GM21367 (cell line): ENCODE measurements around the gene ADGRD2.

Experiments
- ATAC-seq: cut with Tn5 transposase; IDR thresholded peaks from one replicate; pipeline ENCODE4 v1.9.1; 2021; ENCODE audit not compliant: unreplicated experiment

ADGRD2 gene

GRCh38 chr9:124436320-124436719, 13.9 kb upstream of the ADGRD2 start:
- no peak for ATAC-seq

- ATAC-seq, result no peak
These were observed 13.2 kb upstream of the ADGRD2 start for GRCh38 chr9:124437086-124437485.

- no peak for ATAC-seq
These were observed 12.2 kb upstream of the ADGRD2 start for GRCh38 chr9:124438091-124438490.

- ATAC-seq, result no peak
These were observed 11.2 kb upstream of the ADGRD2 start for GRCh38 chr9:124439086-124439485.

- no peak for ATAC-seq
These were observed 10.5 kb upstream of the ADGRD2 start for GRCh38 chr9:124439686-124440243.

- ATAC-seq, result no peak
These were observed 9.5 kb upstream of the ADGRD2 start for GRCh38 chr9:124440786-124441185.

GRCh38 chr9:124441291-124441690, 9.0 kb upstream of the ADGRD2 start:
- ATAC-seq, result no peak

GRCh38 chr9:124442379-124442778, 7.9 kb upstream of the ADGRD2 start:
- no peak for ATAC-seq

- no peak for ATAC-seq
These were observed 7.4 kb upstream of the ADGRD2 start for GRCh38 chr9:124442826-124443225.

GRCh38 chr9:124443625-124444024, 6.6 kb upstream of the ADGRD2 start:
- no peak for ATAC-seq

GRCh38 chr9:124444166-124444565, 6.1 kb upstream of the ADGRD2 start:
- ATAC-seq, result no peak

GRCh38 chr9:124447297-124447661, 3.0 kb upstream of the ADGRD2 start:
- no peak for ATAC-seq

- no peak for ATAC-seq
These were observed 2.2 kb upstream of the ADGRD2 start for GRCh38 chr9:124448019-124448418.

GRCh38 chr9:124449381-124450151, 685 bp upstream of the ADGRD2 start:
- no peak for ATAC-seq

- ATAC-seq, result no peak
These were observed 845 bp downstream of the ADGRD2 start for GRCh38 chr9:124450931-124451661.

GRCh38 chr9:124452326-124452725, 2.1 kb downstream of the ADGRD2 start:
- no peak for ATAC-seq

- ATAC-seq, result no peak
These were observed 2.8 kb downstream of the ADGRD2 start for GRCh38 chr9:124452841-124453585.

- ATAC-seq, result no peak
These were observed 3.4 kb downstream of the ADGRD2 start for GRCh38 chr9:124453586-124454191.

- ATAC-seq, result no peak
These were observed 4.0 kb downstream of the ADGRD2 start for GRCh38 chr9:124454296-124454695.

GRCh38 chr9:124454791-124455443, 4.7 kb downstream of the ADGRD2 start:
- no peak for ATAC-seq

- ATAC-seq, result no peak
These were observed 5.6 kb downstream of the ADGRD2 start for GRCh38 chr9:124455820-124456219.
